Measurements from ENCODE around the gene PRMT3. TPM values are rescaled to one million over a fixed set of nuclear protein-coding genes. Genes with fewer than 3 reads are reported as not detected.

PRMT3 gene
- total and polyA plus RNA-seq, 2 of the 13 experiments (the other 11 are each of a cell fraction or from before 2014, with no cell fraction given): 9.1 to 27.7 TPM

GRCh38 chr11:20387261-20388095 is at the start of gene PRMT3 (continued):
- TF ChIP-seq ZNF800 (CRISPR knock-in tag; IDR thresholded peaks at IDR 0.05) (peak; percentile 85), EP300 (IDR thresholded peaks at IDR 0.05; ENCODE audit: low read depth in 2 of 2, low read length in 2 of 2) (0 out of 4 replicates have a peak, but pooled peaks of 1 of the 2 experiments have one; percentile 8), EP300 (CRISPR knock-in tag; IDR thresholded peaks at IDR 0.05; ENCODE audit: borderline replicate concordance) (no peak), ZNF337 (CRISPR knock-in tag; IDR thresholded peaks at IDR 0.05; ENCODE audit: borderline replicate concordance, low read depth) (no peak), ZNF775 (CRISPR knock-in tag; IDR thresholded peaks at IDR 0.05; ENCODE audit: borderline replicate concordance) (peak; percentile 87), SP2 (CRISPR knock-in tag; IDR thresholded peaks at IDR 0.05) (peak; percentile 40; the same call in 1 of the 2 replicates), BRCA1 (CRISPR knock-in tag; IDR thresholded peaks at IDR 0.05) (no peak; the same call in none of the 2 replicates), PATZ1 (CRISPR knock-in tag; IDR thresholded peaks at IDR 0.05) (peak; percentile 50; the same call in 1 of the 2 replicates), HNRNPUL1 (IDR thresholded peaks at IDR 0.05; ENCODE audit: low read depth, low read length) (no peak), ZNF18 (CRISPR knock-in tag; IDR thresholded peaks at IDR 0.05; ENCODE audit: insufficient replicate concordance) (peak; percentile 96), ZNF816 (CRISPR knock-in tag; IDR thresholded peaks at IDR 0.05; ENCODE audit: borderline replicate concordance) (no peak), RELA (CRISPR knock-in tag; IDR thresholded peaks at IDR 0.05) (peak; percentile 72; the same call in 1 of the 2 replicates), MIER3 (CRISPR knock-in tag; IDR thresholded peaks at IDR 0.05; ENCODE audit: borderline replicate concordance) (peak; percentile 49; the same call in 1 of the 2 replicates)
